ENCODE results near the gene OTUD3.
"Not testable (repeated sequence)": the region's sequence is repeated elsewhere in the genome, so short reads cannot be mapped to it uniquely, and the experiment has no call there.

OTUD3 gene

GRCh38 chr1:19879661-19880060 lies 2.5 kb upstream of the OTUD3 start:
- no peak for DNase-seq
- TF ChIP-seq POLR2A (IDR thresholded peaks at IDR 0.05; ENCODE audit: low read length) (no peak), GATA1 (IDR thresholded peaks at IDR 0.05; ENCODE audit: low read depth, low read length) (no peak)

GRCh38 chr1:19880841-19881240 lies 1.4 kb upstream of the OTUD3 start:
- not testable (repeated sequence) for DNase-seq

- TF ChIP-seq POLR2A (IDR thresholded peaks at IDR 0.05; ENCODE audit: low read length) (no peak), GATA1 (IDR thresholded peaks at IDR 0.05; ENCODE audit: low read depth, low read length) (no peak)
- no peak for DNase-seq
Observed at GRCh38 chr1:19884312-19884711, 2.1 kb downstream of the OTUD3 start.

GRCh38 chr1:19885821-19886220 lies 3.6 kb downstream of the OTUD3 start:
- no peak for TF ChIP-seq POLR2A (IDR thresholded peaks at IDR 0.05; ENCODE audit: low read length)
- no peak for DNase-seq

GRCh38 chr1:19888112-19888511 lies 5.9 kb downstream of the OTUD3 start:
- TF ChIP-seq GATA1 (IDR thresholded peaks at IDR 0.05; ENCODE audit: low read depth, low read length) (no peak), POLR2A (IDR thresholded peaks at IDR 0.05; ENCODE audit: low read length) (no peak)
- no peak for DNase-seq

GRCh38 chr1:19889656-19890055 lies 7.5 kb downstream of the OTUD3 start:
- no peak for DNase-seq

GRCh38 chr1:19892129-19892528 lies 9.9 kb downstream of the OTUD3 start:
- DNase-seq = no peak
- TF ChIP-seq GATA1 (IDR thresholded peaks at IDR 0.05; ENCODE audit: low read depth, low read length) (no peak), POLR2A (IDR thresholded peaks at IDR 0.05; ENCODE audit: low read length) (no peak)

More at GRCh38 chr1:19889656-19890055, 7.5 kb downstream of the OTUD3 start:
- TF ChIP-seq GATA1 (IDR thresholded peaks at IDR 0.05; ENCODE audit: low read depth, low read length) = no peak
- TF ChIP-seq POLR2A (IDR thresholded peaks at IDR 0.05; ENCODE audit: low read length) = no peak

GRCh38 chr1:19892628-19893168 lies 10.5 kb downstream of the OTUD3 start:
- no peak for DNase-seq
- TF ChIP-seq GATA1 (IDR thresholded peaks at IDR 0.05; ENCODE audit: low read depth, low read length) (no peak), POLR2A (IDR thresholded peaks at IDR 0.05; ENCODE audit: low read length) (no peak)

GRCh38 chr1:19893687-19894086 lies 11.5 kb downstream of the OTUD3 start:
- DNase-seq = no peak
- TF ChIP-seq POLR2A (IDR thresholded peaks at IDR 0.05; ENCODE audit: low read length) (no peak), GATA1 (IDR thresholded peaks at IDR 0.05; ENCODE audit: low read depth, low read length) (no peak)

- TF ChIP-seq GATA1 (IDR thresholded peaks at IDR 0.05; ENCODE audit: low read depth, low read length) = no peak
- DNase-seq = no peak
Observed at GRCh38 chr1:19894218-19894617, 12.0 kb downstream of the OTUD3 start.

GRCh38 chr1:19901653-19902052 lies 19.5 kb downstream of the OTUD3 start:
- no peak for TF ChIP-seq POLR2A (IDR thresholded peaks at IDR 0.05; ENCODE audit: low read length)
- no peak for TF ChIP-seq GATA1 (IDR thresholded peaks at IDR 0.05; ENCODE audit: low read depth, low read length)
- no peak for DNase-seq

- DNase-seq = no peak
- TF ChIP-seq GATA1 (IDR thresholded peaks at IDR 0.05; ENCODE audit: low read depth, low read length) (no peak), POLR2A (IDR thresholded peaks at IDR 0.05; ENCODE audit: low read length) (no peak)
Observed at GRCh38 chr1:19903621-19904020, 21.4 kb downstream of the OTUD3 start.

GRCh38 chr1:19907456-19907855 lies 25.3 kb downstream of the OTUD3 start:
- DNase-seq = no peak
- TF ChIP-seq POLR2A (IDR thresholded peaks at IDR 0.05; ENCODE audit: low read length) (no peak), GATA1 (IDR thresholded peaks at IDR 0.05; ENCODE audit: low read depth, low read length) (no peak)

GRCh38 chr1:19909392-19909791 lies 27.2 kb downstream of the OTUD3 start:
- no peak for TF ChIP-seq GATA1 (IDR thresholded peaks at IDR 0.05; ENCODE audit: low read depth, low read length)
- TF ChIP-seq POLR2A (IDR thresholded peaks at IDR 0.05; ENCODE audit: low read length) = no peak
- no peak for DNase-seq

- DNase-seq = no peak
- TF ChIP-seq POLR2A (IDR thresholded peaks at IDR 0.05; ENCODE audit: low read length) (no peak), GATA1 (IDR thresholded peaks at IDR 0.05; ENCODE audit: low read depth, low read length) (no peak)
Observed at GRCh38 chr1:19909971-19910370, 27.8 kb downstream of the OTUD3 start.

- TF ChIP-seq POLR2A (IDR thresholded peaks at IDR 0.05; ENCODE audit: low read length) = no peak
- TF ChIP-seq GATA1 (IDR thresholded peaks at IDR 0.05; ENCODE audit: low read depth, low read length) = no peak
- no peak for DNase-seq
Observed at GRCh38 chr1:19910650-19911049, 28.5 kb downstream of the OTUD3 start.
